ENCODE results near the gene HSD17B12.

HSD17B12 gene

GRCh38 chr11:43689167-43689566 lies 8.6 kb downstream of the HSD17B12 start:
- DNase-seq = no peak

- no peak for DNase-seq
Observed at GRCh38 chr11:43690929-43691725, 10.6 kb downstream of the HSD17B12 start.

GRCh38 chr11:43691806-43692205 lies 11.3 kb downstream of the HSD17B12 start:
- DNase-seq = no peak

GRCh38 chr11:43693069-43693468 lies 12.5 kb downstream of the HSD17B12 start:
- DNase-seq = no peak

- no peak for DNase-seq
Observed at GRCh38 chr11:43693731-43694130, 13.2 kb downstream of the HSD17B12 start.

GRCh38 chr11:43694477-43694876 lies 13.9 kb downstream of the HSD17B12 start:
- no peak for DNase-seq

GRCh38 chr11:43697679-43698078 lies 17.1 kb downstream of the HSD17B12 start:
- no peak for DNase-seq

- no peak for DNase-seq
Observed at GRCh38 chr11:43699870-43700269, 19.3 kb downstream of the HSD17B12 start.

GRCh38 chr11:43706631-43707030 lies 26.1 kb downstream of the HSD17B12 start:
- DNase-seq = no peak

- no peak for DNase-seq
Observed at GRCh38 chr11:43708776-43709175, 28.2 kb downstream of the HSD17B12 start.

GRCh38 chr11:43709689-43710088 lies 29.2 kb downstream of the HSD17B12 start:
- no peak for DNase-seq

- DNase-seq = no peak
Observed at GRCh38 chr11:43712676-43713075, 32.1 kb downstream of the HSD17B12 start.

- no peak for DNase-seq
Observed at GRCh38 chr11:43718373-43718772, 37.8 kb downstream of the HSD17B12 start.

- DNase-seq = no peak
Observed at GRCh38 chr11:43723617-43724016, 43.1 kb downstream of the HSD17B12 start.

GRCh38 chr11:43732225-43732624 lies 51.7 kb downstream of the HSD17B12 start:
- DNase-seq = no peak

GRCh38 chr11:43734256-43734655 lies 53.7 kb downstream of the HSD17B12 start:
- no peak for DNase-seq

- peak; percentile 3 for DNase-seq
Observed at GRCh38 chr11:43735115-43735514, 54.6 kb downstream of the HSD17B12 start.

- no peak for DNase-seq
Observed at GRCh38 chr11:43735961-43736360, 55.4 kb downstream of the HSD17B12 start.

- DNase-seq = no peak
Observed at GRCh38 chr11:43736502-43737200, 56.1 kb downstream of the HSD17B12 start.

- no peak for DNase-seq
Observed at GRCh38 chr11:43737201-43737590, 56.7 kb downstream of the HSD17B12 start.

GRCh38 chr11:43738600-43739409 lies 58.3 kb downstream of the HSD17B12 start:
- DNase-seq = no peak

- no peak for DNase-seq
Observed at GRCh38 chr11:43746670-43747069, 66.1 kb downstream of the HSD17B12 start.

- DNase-seq = no peak
Observed at GRCh38 chr11:43747130-43747802, 66.7 kb downstream of the HSD17B12 start.
